CD4-positive, alpha-beta T cell treated with Interferon alpha-2 for 1 hour (primary cell): Measurements from ENCODE around the gene ABLIM2.

Source experiments
- DNase-seq, 2 donors: peaks; one replicate each; pipeline ENCODE4 v3.0.0-alpha.2; 2020 to 2022

Gene ABLIM2

GRCh38 chr4:8158710-8159536 lies at the start of gene ABLIM2:
ABLIM2 (minus strand) TSS chr4:8158813; CDS start chr4:8158689, 124 bp downstream.
- peak; percentile 99 for DNase-seq

GRCh38 chr4:8207314-8207713 lies 48.7 kb upstream of the ABLIM2 start:
- DNase-seq = no peak

- DNase-seq = no peak
Observed at GRCh38 chr4:8205749-8206611, 47.4 kb upstream of the ABLIM2 start.

- DNase-seq = peak in 1 of 2 donors; percentile 31
Observed at GRCh38 chr4:8205241-8205707, 46.7 kb upstream of the ABLIM2 start.

- DNase-seq = no peak
Observed at GRCh38 chr4:8204576-8205227, 46.1 kb upstream of the ABLIM2 start.

- no peak for DNase-seq
Observed at GRCh38 chr4:8203817-8204216, 45.2 kb upstream of the ABLIM2 start.

GRCh38 chr4:8203052-8203401 lies 44.4 kb upstream of the ABLIM2 start:
- no peak for DNase-seq

- no peak for DNase-seq
Observed at GRCh38 chr4:8202108-8203051, 43.8 kb upstream of the ABLIM2 start.

- DNase-seq = peak; percentile 61 to 70
Observed at GRCh38 chr4:8201321-8201781, 42.7 kb upstream of the ABLIM2 start.

GRCh38 chr4:8200302-8200975 lies 41.8 kb upstream of the ABLIM2 start:
- peak; percentile 42 to 50 for DNase-seq

- DNase-seq = no peak
Observed at GRCh38 chr4:8199594-8200301, 41.1 kb upstream of the ABLIM2 start.

- peak; percentile 68 to 73 for DNase-seq
Observed at GRCh38 chr4:8198906-8199593, 40.4 kb upstream of the ABLIM2 start, which contains the start of gene SH3TC1. SH3TC1 (plus strand) TSS chr4:8199290; CDS start chr4:8205195, 5,905 bp downstream.

- DNase-seq = no peak
Observed at GRCh38 chr4:8198206-8198905, 39.7 kb upstream of the ABLIM2 start.

GRCh38 chr4:8197521-8197920 lies 38.9 kb upstream of the ABLIM2 start:
- no peak for DNase-seq

GRCh38 chr4:8195841-8196458 lies 37.3 kb upstream of the ABLIM2 start:
- DNase-seq = no peak

GRCh38 chr4:8195431-8195830 lies 36.8 kb upstream of the ABLIM2 start:
- no peak for DNase-seq

- DNase-seq = no peak
Observed at GRCh38 chr4:8194306-8195242, 36.0 kb upstream of the ABLIM2 start.
